ENCODE measurements around the gene YAP1.

- TF ChIP-seq CTCF (conservative IDR thresholded peaks at IDR 0.05; ENCODE audit: low read depth, low read length) (no peak), EZH2 (IDR thresholded peaks at IDR 0.05; ENCODE audit: borderline replicate concordance, low read depth, low read length, poor library complexity, severe bottlenecking) (no peak)
Observed at GRCh38 chr11:102223859-102224258, 113.6 kb downstream of the YAP1 start.
